HEK293 (cell line): ENCODE measurements around the gene ING1.

Source experiments
- EGR2 ChIP-seq: fragments of 450-650 bp; formaldehyde crosslinking; IDR thresholded peaks from 2 replicates; pipeline ENCODE4 v1.5.1; 2016; ENCODE audit warnings: low read depth, missing biosample characterization, missing genetic modification characterization
- FEZF1 ChIP-seq: fragments of 450-650 bp; formaldehyde crosslinking; IDR thresholded peaks from 2 replicates; pipeline ENCODE4 v1.5.1; 2016; ENCODE audit warnings: missing biosample characterization, missing genetic modification characterization
- HOXA7 ChIP-seq: sonication (generic); formaldehyde crosslinking; IDR thresholded peaks from 2 replicates; pipeline ENCODE4 v1.8.1; 2022; ENCODE audit warnings: missing genetic modification reagents, borderline replicate concordance
- OSR2 ChIP-seq: fragments of 450-650 bp; formaldehyde crosslinking; IDR thresholded peaks from 2 replicates; pipeline ENCODE4 v1.5.1; 2016; ENCODE audit warnings: missing biosample characterization, missing genetic modification characterization
- PATZ1 ChIP-seq: fragments of 450-650 bp; formaldehyde crosslinking; IDR thresholded peaks from 2 replicates; pipeline ENCODE4 v1.5.1; 2016; ENCODE audit warnings: missing biosample characterization, missing genetic modification characterization
- PBX3 ChIP-seq: sonication (generic); formaldehyde crosslinking; IDR thresholded peaks from 2 replicates; pipeline ENCODE4 v1.8.1; 2022; ENCODE audit warnings: mild to moderate bottlenecking, moderate library complexity, missing genetic modification reagents
- PRDM10 ChIP-seq: fragments of 450-650 bp; formaldehyde crosslinking; IDR thresholded peaks from 2 replicates; pipeline ENCODE4 v1.5.1; 2016; ENCODE audit warnings: missing biosample characterization, missing genetic modification characterization
- SCRT2 ChIP-seq: fragments of 450-650 bp; formaldehyde crosslinking; IDR thresholded peaks from 2 replicates; pipeline ENCODE4 v1.5.1; 2016; ENCODE audit warnings: missing biosample characterization, missing genetic modification characterization
- ZBTB1 ChIP-seq: fragments of 450-650 bp; formaldehyde crosslinking; IDR thresholded peaks from 2 replicates; pipeline ENCODE4 v1.5.1; 2016; ENCODE audit warnings: missing biosample characterization, missing genetic modification characterization
- ZBTB11 ChIP-seq: fragments of 450-650 bp; formaldehyde crosslinking; conservative IDR thresholded peaks from 2 replicates; pipeline ENCODE4 v1.5.1; 2016; ENCODE audit warnings: low read depth, missing biosample characterization, missing genetic modification characterization
- ZBTB17 ChIP-seq: fragments of 450-650 bp; formaldehyde crosslinking; IDR thresholded peaks from 2 replicates; pipeline ENCODE4 v1.5.1; 2016; ENCODE audit warnings: missing biosample characterization, missing genetic modification characterization
- ZNF350 ChIP-seq: fragments of 450-650 bp; formaldehyde crosslinking; IDR thresholded peaks from 2 replicates; pipeline ENCODE4 v1.5.0; 2017; ENCODE audit warnings: missing biosample characterization, mild to moderate bottlenecking, missing genetic modification characterization
- ZNF362 ChIP-seq: fragments of 450-650 bp; formaldehyde crosslinking; IDR thresholded peaks from 2 replicates; pipeline ENCODE4 v1.5.1; 2016; ENCODE audit warnings: missing biosample characterization, missing genetic modification characterization
- ZNF473 ChIP-seq: fragments of 450-650 bp; formaldehyde crosslinking; IDR thresholded peaks from 2 replicates; pipeline ENCODE4 v1.5.1; 2017; ENCODE audit warnings: missing biosample characterization, missing genetic modification characterization
- ZNF529 ChIP-seq: fragments of 450-650 bp; formaldehyde crosslinking; IDR thresholded peaks from 2 replicates; pipeline ENCODE4 v1.5.1; 2017; ENCODE audit warnings: missing genetic modification characterization, missing biosample characterization; ENCODE audit not compliant: insufficient replicate concordance
- ZNF561 ChIP-seq: fragments of 450-650 bp; IDR thresholded peaks from 2 replicates; pipeline ENCODE4 v1.5.1; 2018; ENCODE audit warnings: missing biosample characterization, missing genetic modification characterization, borderline replicate concordance
- ZNF585B ChIP-seq: fragments of 450-650 bp; formaldehyde crosslinking; IDR thresholded peaks from 2 replicates; pipeline ENCODE4 v1.5.1; 2016; ENCODE audit warnings: missing biosample characterization, missing genetic modification characterization
- ZNF626 ChIP-seq: fragments of 450-650 bp; sonication (Bioruptor Pico); formaldehyde crosslinking; IDR thresholded peaks from 2 replicates; pipeline ENCODE4 v1.5.1; 2018; ENCODE audit warnings: missing biosample characterization, missing genetic modification characterization, inconsistent platforms
- ZNF658 ChIP-seq: fragments of 450-650 bp; formaldehyde crosslinking; IDR thresholded peaks from 2 replicates; pipeline ENCODE4; 2016; ENCODE audit warnings: missing biosample characterization, missing genetic modification characterization
- ZNF704 ChIP-seq: fragments of 450-650 bp; formaldehyde crosslinking; IDR thresholded peaks from 2 replicates; pipeline ENCODE4 v1.5.1; 2016; ENCODE audit warnings: missing biosample characterization, missing genetic modification characterization
- ZSCAN30 ChIP-seq: fragments of 450-650 bp; IDR thresholded peaks from 2 replicates; pipeline ENCODE4 v1.5.1; 2018; ENCODE audit warnings: missing biosample characterization, mild to moderate bottlenecking, missing genetic modification characterization, moderate library complexity

Gene ING1

GRCh38 chr13:110705826-110706569 is 7.5 kb upstream of the ING1 start, which contains the start of gene CARS2 (continued):
- TF ChIP-seq SCRT2 (tag by site-specific recombination) (peak; percentile 68; the same call in 1 of the 2 replicates), ZNF529 (tag by site-specific recombination) (no peak), ZNF350 (tag by site-specific recombination) (no peak), ZBTB17 (tag by site-specific recombination) (peak; percentile 80), OSR2 (tag by site-specific recombination) (peak; percentile 69), ZNF362 (tag by site-specific recombination) (no peak), FEZF1 (no peak), ZNF585B (tag by site-specific recombination) (no peak), ZBTB1 (tag by site-specific recombination) (0 out of 2 replicates have a peak, but pooled peaks have one; percentile 41), ZNF626 (tag by site-specific recombination) (no peak), ZNF473 (tag by site-specific recombination) (no peak), PRDM10 (tag by site-specific recombination) (peak; percentile 30; the same call in 1 of the 2 replicates), PBX3 (peak; percentile 32; the same call in 1 of the 2 replicates), ZNF658 (tag by site-specific recombination) (no peak), ZNF561 (tag by site-specific recombination) (0 out of 2 replicates have a peak, but pooled peaks have one; percentile 35), ZBTB11 (tag by site-specific recombination) (peak; percentile 59; the same call in 1 of the 2 replicates), HOXA7 (CRISPR knock-in tag) (no peak), EGR2 (tag by site-specific recombination) (peak; percentile 54), PATZ1 (tag by site-specific recombination) (peak; percentile 79), ZNF704 (tag by site-specific recombination) (no peak), ZSCAN30 (tag by site-specific recombination) (0 out of 2 replicates have a peak, but pooled peaks have one; percentile 6)
